Endodermal cell (in vitro differentiated cells): ENCODE measurements around the gene CYP4A22. TPM values are rescaled to one million over a fixed set of nuclear protein-coding genes. Genes with fewer than 3 reads are reported as not detected.
"Not testable (repeated sequence)": the region's sequence is repeated elsewhere in the genome, so short reads cannot be mapped to it uniquely, and the experiment has no call there.

Experiments
- DNase-seq: peaks from one replicate; pipeline ENCODE4 v3.0.0-alpha.2; 2017
- H3K27ac ChIP-seq: 2 replicates; pipeline ENCODE4 v1.5.1; 2013; ENCODE audit warnings: mild to moderate bottlenecking, low read depth, low read length, moderate library complexity
- H3K27me3 ChIP-seq: 2 replicates; pipeline ENCODE4 v1.6.1; 2013; ENCODE audit warnings: mild to moderate bottlenecking, low read length, moderate library complexity; ENCODE audit not compliant: insufficient read depth, control insufficient read depth, poor library complexity, severe bottlenecking
- H3K36me3 ChIP-seq: 2 replicates; pipeline ENCODE4 v1.7.0; 2013; ENCODE audit warnings: mild to moderate bottlenecking, low read length, moderate library complexity; ENCODE audit not compliant: control insufficient read depth, insufficient read depth
- H3K4me1 ChIP-seq: one replicate; pipeline ENCODE4 v1.7.0; 2013; ENCODE audit warnings: low read length; ENCODE audit not compliant: control insufficient read depth, insufficient read depth
- H3K4me3 ChIP-seq: 2 replicates; pipeline ENCODE4 v1.5.1; 2013; ENCODE audit warnings: mild to moderate bottlenecking, low read length, moderate library complexity
- H3K9ac ChIP-seq: 2 replicates; pipeline ENCODE4 v1.6.1; 2013; ENCODE audit warnings: mild to moderate bottlenecking, low read length, moderate library complexity; ENCODE audit not compliant: poor library complexity, severe bottlenecking; ENCODE audit errors: extremely low read depth
- H3K9me3 ChIP-seq: 2 replicates; pipeline ENCODE4 v1.6.1; 2013; ENCODE audit warnings: mild to moderate bottlenecking, low read length, moderate library complexity; ENCODE audit not compliant: control insufficient read depth
- H3K27ac Mint-ChIP-seq: 2 replicates; pipeline ENCODE4 v1.8.0; 2020; ENCODE audit warnings: mixed read lengths
- H3K27me3 Mint-ChIP-seq: 2 replicates; pipeline ENCODE4 v1.8.0; 2021; ENCODE audit warnings: mild to moderate bottlenecking, mixed read lengths; ENCODE audit not compliant: insufficient read depth
- H3K36me3 Mint-ChIP-seq: 2 replicates; pipeline ENCODE4 v1.8.0; 2020; ENCODE audit warnings: low read depth, mixed read lengths
- H3K4me1 Mint-ChIP-seq: 2 replicates; pipeline ENCODE4 v1.8.0; 2020; ENCODE audit warnings: mixed read lengths
- H3K4me3 Mint-ChIP-seq: 2 replicates; pipeline ENCODE4 v1.8.0; 2020; ENCODE audit warnings: mild to moderate bottlenecking, moderate library complexity, mixed read lengths
- H3K9me3 Mint-ChIP-seq: 2 replicates; pipeline ENCODE4 v1.8.0; 2020; ENCODE audit warnings: mild to moderate bottlenecking, mixed read lengths
- CTCF ChIP-seq: fragments of 200-600 bp; sonication (generic); conservative IDR thresholded peaks from 2 replicates; pipeline ENCODE4 v1.5.0; 2021; ENCODE audit warnings: antibody characterized with exemption, mild to moderate bottlenecking
- WGBS, 2 experiments: methylation state at CpG; one replicate each; pipeline versions ENCODE4 v1.1.5 to v1.1.7; 2013; ENCODE audit warnings: missing lambda C conversion rate in 2 of 2, mixed read lengths in 1 of 2; ENCODE audit not compliant: insufficient coverage in 1 of 2, insufficient read length in 1 of 2; 5-methylcytosine and 5-hydroxymethylcytosine counted together
- total RNA-seq, 2 donors: library from RNA; stranded (reverse); fragmentation: NEBNext Ultra II Directional in 1 of 2; extraction: Animal tissue kit (Norgen Biotek cat#: 25700) in 1 of 2; gene quantifications; 2 replicates in 1 of 2; 3 replicates in 1 of 2; pipeline ENCODE4 v1.2.1, GENCODE V29; 2021

The CYP4A22 gene
- total RNA-seq, 2 donors from 2014 or later = 0.35 TPM; not detected in 1

DNA sequence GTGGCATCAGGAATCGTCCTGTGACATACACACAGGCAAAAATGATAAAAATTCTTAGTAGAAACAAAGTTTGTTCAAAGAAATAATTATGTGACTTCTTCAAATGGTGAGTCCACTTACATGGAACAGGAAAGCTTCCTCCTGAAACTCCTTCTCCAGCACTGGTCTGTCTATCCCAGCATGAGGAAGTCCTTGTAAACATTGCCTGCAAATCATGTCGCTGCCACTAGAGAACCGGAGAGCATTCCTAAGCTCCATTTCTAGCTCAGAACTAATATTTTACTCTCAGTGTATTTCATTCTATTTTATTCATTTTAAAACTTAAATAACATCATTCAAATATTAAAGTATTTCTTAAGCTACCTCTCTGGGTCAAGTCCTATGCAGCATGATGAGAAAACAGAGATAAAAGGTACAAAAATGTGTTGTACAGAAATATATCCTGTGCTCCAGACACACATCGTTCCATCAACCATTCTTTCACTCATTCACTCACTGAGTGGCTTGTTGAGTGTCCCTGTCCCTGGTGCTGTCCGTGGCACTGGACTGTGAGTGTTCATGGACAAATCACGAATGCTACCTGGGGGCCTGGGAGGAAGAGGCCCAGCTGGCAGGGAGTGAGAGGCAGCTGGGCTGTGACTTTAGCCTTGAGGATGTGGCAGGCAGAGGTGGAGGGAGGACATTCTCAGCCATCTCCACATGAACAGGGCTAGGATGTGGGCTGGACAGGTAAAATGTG lies 10.0 kb downstream of the CYP4A22 start:
- H3K27ac ChIP-seq = no peak overlapping the region
- Mint-ChIP-seq H3K27ac (no peak overlapping the region), H3K4me1 (peaks cover 25% of the 10 kb centered on the region), H3K4me3 (no peak overlapping the region), H3K36me3 (no peaks in the 10 kb centered on the region), H3K27me3 (peaks cover under 1% of the 10 kb centered on the region), H3K9me3 (no peaks in the 10 kb centered on the region)
- H3K27me3 ChIP-seq = no peaks in the 10 kb centered on the region
- H3K36me3 ChIP-seq = no peaks in the 10 kb centered on the region
- H3K4me1 ChIP-seq = no peaks in the 10 kb centered on the region
- H3K4me3 ChIP-seq = no peak overlapping the region
- WGBS, 2 experiments = 80 to 83% methylated on average over 3 to 6 of the region's 6 CpGs
- no peak for DNase-seq
- TF ChIP-seq CTCF = peak; percentile 44
- no peak overlapping the region for H3K9ac ChIP-seq
- no peaks in the 10 kb centered on the region for H3K9me3 ChIP-seq

- H3K4me3 Mint-ChIP-seq, H3K36me3 ChIP-seq, H3K9ac ChIP-seq, H3K9me3 Mint-ChIP-seq, H3K4me1 ChIP-seq, H3K27ac ChIP-seq, DNase-seq, H3K36me3 Mint-ChIP-seq, H3K27me3 Mint-ChIP-seq, H3K27me3 ChIP-seq, H3K27ac Mint-ChIP-seq, H3K9me3 ChIP-seq, H3K4me3 ChIP-seq: not testable (repeated sequence)
- peaks cover 22% of the 10 kb centered on the region for H3K4me1 Mint-ChIP-seq
- WGBS, 2 experiments = 80 to 84% methylated on average over 6 to 9 of the region's 9 CpGs
These were observed 11.9 kb downstream of the CYP4A22 start for GRCh38 chr1:47149162-47149561.

GRCh38 chr1:47156457-47156856 lies 19.2 kb downstream of the CYP4A22 start:
- H3K27me3 ChIP-seq, H3K4me3 ChIP-seq, H3K27ac Mint-ChIP-seq, H3K36me3 ChIP-seq, DNase-seq, H3K4me1 ChIP-seq, H3K9ac ChIP-seq, H3K36me3 Mint-ChIP-seq, H3K9me3 ChIP-seq, H3K4me3 Mint-ChIP-seq, H3K9me3 Mint-ChIP-seq, H3K27ac ChIP-seq, H3K4me1 Mint-ChIP-seq: not testable (repeated sequence)
- H3K27me3 Mint-ChIP-seq = peaks cover 32% of the 10 kb centered on the region

GRCh38 chr1:47157957-47158356 lies 20.7 kb downstream of the CYP4A22 start:
- not testable (repeated sequence) for H3K36me3 ChIP-seq, H3K9ac ChIP-seq, H3K27me3 ChIP-seq, H3K4me1 Mint-ChIP-seq, H3K36me3 Mint-ChIP-seq, H3K4me3 ChIP-seq, H3K9me3 ChIP-seq, H3K27ac Mint-ChIP-seq, H3K4me1 ChIP-seq, H3K4me3 Mint-ChIP-seq, H3K9me3 Mint-ChIP-seq, H3K27ac ChIP-seq, DNase-seq
- WGBS, 2 experiments = 100% methylated on average over 2 of the region's 3 CpGs; no CpG with 5 or more reads in 1 of the 2 experiments
- peaks cover 39% of the 10 kb centered on the region for H3K27me3 Mint-ChIP-seq
